ENCODE data around the gene SENP3. TPM values are rescaled to one million over a fixed set of nuclear protein-coding genes. Genes with fewer than 3 reads are reported as not detected.

SENP3 gene
- total and polyA plus RNA-seq, 4 donors, result 4.9 to 29.2 (median 19.7) TPM

- 1% methylated on average over 28 of the region's 28 CpGs for WGBS
- peak overlapping the region; percentile 50 to 85 (median 68) for H3K4me3 ChIP-seq (ENCODE audit: low read depth in 1 of 3, low read length in 3 of 3)
- peaks cover 10 to 55% (median 41%) of the 10 kb centered on the region in 4 donors for H3K4me1 ChIP-seq (ENCODE audit: control insufficient read depth in 4 of 4, insufficient read depth in 4 of 4, low read length in 3 of 4)
- peak overlapping the region; percentile 33 to 89 for H3K27ac ChIP-seq (ENCODE audit: low read depth in 1 of 2, low read length in 2 of 2)
- peaks cover 4 to 25% (median 12%) of the 10 kb centered on the region in 4 donors for H3K36me3 ChIP-seq (ENCODE audit: control insufficient read depth in 4 of 4, insufficient read depth in 3 of 4, low read depth in 1 of 4, low read length in 3 of 4)
- TF ChIP-seq TAF1 (conservative IDR thresholded peaks at IDR 0.05) (no peak), HNF4A (conservative IDR thresholded peaks at IDR 0.05) (no peak), NR2F2 (IDR thresholded peaks at IDR 0.05) (no peak), RXRA (IDR thresholded peaks at IDR 0.05) (no peak), ZBTB33 (IDR thresholded peaks at IDR 0.05) (no peak), RAD21 (IDR thresholded peaks at IDR 0.05) (no peak), CTCF (IDR thresholded peaks at IDR 0.05; ENCODE audit: low read depth, low read length, missing input control) (no peak), EGR1 (IDR thresholded peaks at IDR 0.05; ENCODE audit: low read depth in 2 of 2) (no peak), ATF3 (IDR thresholded peaks at IDR 0.05) (no peak), MAX (IDR thresholded peaks at IDR 0.05) (no peak), REST (IDR thresholded peaks at IDR 0.05) (no peak), YY1 (IDR thresholded peaks at IDR 0.05) (no peak), GABPA (IDR thresholded peaks at IDR 0.05 in 1 of 2, conservative IDR thresholded peaks at IDR 0.05 in 1 of 2) (no peak)
- H3K9ac ChIP-seq (ENCODE audit: low read depth in 1 of 2, low read length in 2 of 2), result peak overlapping the region in 1 of 2 donors; percentile 67
- no peaks in the 10 kb centered on the region for H3K9me3 ChIP-seq (ENCODE audit: control insufficient read depth in 4 of 4, low read length in 3 of 4)
- no peaks in the 10 kb centered on the region for H3K27me3 ChIP-seq (ENCODE audit: control insufficient read depth in 4 of 4, insufficient read depth in 4 of 4, low read length in 3 of 4)
- no peak for DNase-seq (ENCODE audit: low spot score)
Measured at GRCh38 chr17:7562208-7562605, 488 bp downstream of the SENP3 start.

GRCh38 chr17:7563115-7563869, 1.6 kb downstream of the SENP3 start:
- Histone ChIP-seq H3K4me1 (ENCODE audit: control insufficient read depth in 4 of 4, insufficient read depth in 4 of 4, low read length in 3 of 4) (peaks cover 10 to 46% (median 35%) of the 10 kb centered on the region in 4 donors), H3K27me3 (ENCODE audit: control insufficient read depth in 4 of 4, insufficient read depth in 4 of 4, low read length in 3 of 4) (no peaks in the 10 kb centered on the region), H3K27ac (ENCODE audit: low read depth in 1 of 2, low read length in 2 of 2) (no peak overlapping the region), H3K4me3 (ENCODE audit: low read depth in 1 of 3, low read length in 3 of 3) (peak overlapping the region in 1 of 3 donors; percentile 85), H3K36me3 (ENCODE audit: control insufficient read depth in 4 of 4, insufficient read depth in 3 of 4, low read depth in 1 of 4, low read length in 3 of 4) (peaks cover 4 to 29% (median 12%) of the 10 kb centered on the region in 4 donors), H3K9ac (ENCODE audit: low read depth in 1 of 2, low read length in 2 of 2) (no peak overlapping the region), H3K9me3 (ENCODE audit: control insufficient read depth in 4 of 4, low read length in 3 of 4) (no peaks in the 10 kb centered on the region)
- 93% methylated on average over 30 of the region's 30 CpGs for WGBS
- no peak for DNase-seq (ENCODE audit: low spot score)
- TF ChIP-seq ATF3 (IDR thresholded peaks at IDR 0.05) (no peak), RAD21 (IDR thresholded peaks at IDR 0.05) (no peak), GABPA (IDR thresholded peaks at IDR 0.05 in 1 of 2, conservative IDR thresholded peaks at IDR 0.05 in 1 of 2) (no peak), SP1 (IDR thresholded peaks at IDR 0.05) (no peak)

All from liver (tissue), 9 donors.